HG02852 (cell line): ENCODE data around the gene FMN1.

ENCODE experiments used
- ATAC-seq: cut with Tn5 transposase; IDR thresholded peaks from one replicate; pipeline ENCODE4 v1.9.1; 2021; ENCODE audit warnings: mild to moderate bottlenecking, moderate library complexity; ENCODE audit not compliant: unreplicated experiment

FMN1 gene

GRCh38 chr15:32944431-32944830 lies 250.1 kb downstream of the FMN1 start:
- no peak for ATAC-seq

DNA sequence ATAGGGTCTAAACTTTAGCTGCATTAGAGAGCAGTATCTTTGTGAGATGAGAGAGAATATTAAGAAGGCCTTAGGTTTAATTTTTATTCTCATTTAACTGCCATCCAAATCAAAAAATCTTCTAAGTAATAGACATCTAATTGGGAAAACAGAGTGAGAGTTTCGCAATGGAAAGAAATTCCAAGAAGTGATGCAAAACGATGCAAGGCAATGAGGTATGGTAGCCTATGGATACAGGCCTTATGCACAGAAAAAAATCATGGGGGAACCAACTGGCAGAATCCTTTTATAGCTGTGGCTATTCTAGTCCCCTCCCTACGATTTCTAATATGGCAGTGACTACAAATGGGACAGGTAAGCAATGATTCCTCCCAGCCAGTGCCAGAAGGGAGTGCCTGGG lies 250.8 kb downstream of the FMN1 start:
- ATAC-seq = no peak

GRCh38 chr15:32942401-32942841 lies 252.1 kb downstream of the FMN1 start:
- no peak for ATAC-seq

GRCh38 chr15:32941823-32942222 lies 252.7 kb downstream of the FMN1 start:
- no peak for ATAC-seq

DNA sequence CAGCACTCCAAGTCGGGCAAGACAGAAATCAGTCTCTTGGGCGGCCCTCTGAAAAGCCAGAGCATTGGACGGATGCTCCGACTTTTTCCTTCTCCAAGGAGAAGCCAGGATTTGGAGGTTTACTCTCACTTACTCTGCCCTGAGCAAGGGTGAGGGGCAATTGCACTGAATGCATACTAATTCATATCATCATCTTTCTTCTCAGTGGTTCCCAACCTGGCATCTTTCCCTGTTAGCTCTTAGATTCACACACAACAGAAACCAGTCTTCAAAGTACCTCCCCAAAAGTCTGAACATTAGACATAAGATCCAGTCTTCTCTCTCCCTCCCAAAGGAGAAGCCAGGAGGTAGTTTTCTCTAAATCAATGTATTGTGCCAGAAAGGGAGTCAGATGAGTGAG lies 257.5 kb downstream of the FMN1 start:
- no peak for ATAC-seq

- ATAC-seq = no peak
Observed at GRCh38 chr15:32936283-32936918, 258.1 kb downstream of the FMN1 start.

DNA sequence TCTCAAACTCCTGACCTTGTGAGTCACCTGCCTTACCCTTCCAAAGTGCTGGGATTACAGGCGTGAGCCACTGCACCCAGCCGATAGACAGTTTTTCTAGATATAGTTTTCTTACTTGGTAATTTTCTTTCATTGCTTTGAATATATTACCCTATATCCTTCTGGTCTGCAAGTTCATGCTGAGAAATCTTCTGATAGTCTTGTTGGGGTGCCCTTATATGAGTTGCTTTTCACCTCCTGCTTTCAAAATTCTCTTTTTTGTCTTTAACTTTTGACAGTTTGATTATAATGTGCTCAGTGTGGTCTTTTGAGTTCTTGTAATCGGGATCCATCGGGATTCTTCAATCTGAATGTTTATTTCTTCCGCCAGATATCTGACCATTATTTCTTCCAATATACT lies 259.4 kb downstream of the FMN1 start:
- no peak for ATAC-seq

DNA sequence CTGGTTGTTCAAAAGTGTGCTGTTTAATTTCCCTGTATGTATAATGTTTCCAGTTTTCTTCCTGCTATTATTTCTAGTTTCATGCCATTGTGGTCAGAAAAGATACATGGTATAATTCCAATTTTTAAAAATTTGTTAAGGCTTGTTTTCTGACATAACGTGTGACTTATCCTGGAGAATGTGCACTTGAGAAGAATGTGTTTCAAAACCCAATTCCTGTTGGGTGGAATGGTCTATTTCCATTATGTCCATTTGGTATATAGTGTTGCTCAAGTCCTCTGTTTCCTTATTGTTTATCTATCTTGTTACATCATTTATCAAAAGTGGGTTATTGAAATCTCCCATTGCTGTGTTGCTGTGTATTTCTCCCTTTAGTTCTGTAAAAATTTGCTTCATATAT lies 261.3 kb downstream of the FMN1 start:
- no peak for ATAC-seq

GRCh38 chr15:32928876-32929275 lies 265.6 kb downstream of the FMN1 start:
- ATAC-seq = no peak

DNA sequence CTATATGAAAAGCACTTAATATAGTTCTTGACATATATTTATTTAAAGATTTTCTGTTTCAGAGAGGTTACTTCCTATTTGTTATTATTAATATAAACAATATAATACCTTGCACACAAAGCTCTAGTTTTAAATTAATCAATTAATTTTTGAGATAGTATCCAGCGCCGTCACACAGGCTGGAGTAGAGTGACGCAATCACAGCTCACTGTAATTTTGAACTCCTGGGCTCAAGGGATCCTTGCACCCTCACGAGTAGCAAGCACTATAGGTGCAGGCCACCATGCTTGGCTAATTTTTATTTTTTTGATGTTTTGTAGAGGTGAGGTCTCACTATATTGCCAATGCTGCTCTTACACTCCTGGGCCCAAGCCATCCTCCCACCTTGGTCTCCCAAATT lies 267.4 kb downstream of the FMN1 start:
- no peak for ATAC-seq

DNA sequence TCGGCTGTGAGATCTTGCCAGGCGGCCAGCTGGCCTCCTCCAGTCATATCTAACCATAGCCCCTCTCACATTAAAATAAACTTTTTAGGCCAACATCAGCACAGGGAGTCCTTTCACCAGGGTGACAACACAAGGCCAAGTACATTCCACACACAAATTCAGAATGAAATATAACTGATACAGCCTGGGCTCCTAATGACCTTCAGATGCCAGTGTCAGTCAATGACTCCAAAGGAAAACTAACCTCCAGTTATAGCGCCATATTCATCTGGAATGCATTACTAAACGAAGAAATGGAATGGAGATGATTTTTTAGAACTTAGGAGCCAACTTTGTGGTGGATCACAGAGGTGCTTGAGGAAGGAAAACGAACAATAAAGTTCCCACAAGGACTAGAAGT lies 271.3 kb downstream of the FMN1 start:
- ATAC-seq = no peak

DNA sequence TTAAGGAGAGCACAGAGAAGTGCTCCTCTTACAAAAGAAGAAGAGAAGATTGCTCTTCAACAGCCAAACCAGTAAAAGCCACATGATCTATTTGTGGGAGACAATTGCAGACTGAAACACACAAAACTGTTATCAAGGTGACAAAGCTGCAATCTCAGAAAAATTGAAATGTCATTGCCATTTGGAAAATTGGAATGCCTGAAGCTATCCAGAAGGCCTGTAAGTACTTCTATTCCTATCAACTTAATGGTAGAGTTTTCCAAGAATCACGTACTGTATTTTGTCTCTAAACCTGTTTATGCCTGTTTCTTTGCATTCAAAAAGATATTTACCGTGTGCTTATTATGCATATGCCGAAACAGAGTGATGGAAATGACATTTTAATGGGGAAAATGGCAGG lies 272.0 kb downstream of the FMN1 start:
- no peak for ATAC-seq

GRCh38 chr15:32919749-32920414 lies 274.6 kb downstream of the FMN1 start:
- no peak for ATAC-seq

DNA sequence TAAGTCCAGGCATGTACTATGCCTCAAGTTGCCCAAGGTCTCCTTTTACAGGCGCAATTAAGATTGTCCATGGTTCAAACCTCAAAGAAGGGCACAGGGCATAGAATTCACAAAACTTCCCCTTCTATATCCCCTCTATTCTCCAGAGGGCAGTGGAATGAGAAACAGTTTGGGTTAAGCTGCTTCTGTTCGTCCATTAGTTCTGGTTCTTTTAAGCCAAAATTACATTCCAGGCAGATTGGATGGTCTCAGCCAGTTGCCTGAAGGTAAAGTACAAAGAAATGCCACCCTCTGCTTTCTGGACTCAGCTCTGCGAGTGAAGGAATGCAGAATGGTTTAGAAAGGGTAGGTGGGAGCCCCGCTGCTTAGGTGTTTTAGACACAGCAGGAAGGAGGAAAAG lies 276.0 kb downstream of the FMN1 start:
- no peak for ATAC-seq

DNA sequence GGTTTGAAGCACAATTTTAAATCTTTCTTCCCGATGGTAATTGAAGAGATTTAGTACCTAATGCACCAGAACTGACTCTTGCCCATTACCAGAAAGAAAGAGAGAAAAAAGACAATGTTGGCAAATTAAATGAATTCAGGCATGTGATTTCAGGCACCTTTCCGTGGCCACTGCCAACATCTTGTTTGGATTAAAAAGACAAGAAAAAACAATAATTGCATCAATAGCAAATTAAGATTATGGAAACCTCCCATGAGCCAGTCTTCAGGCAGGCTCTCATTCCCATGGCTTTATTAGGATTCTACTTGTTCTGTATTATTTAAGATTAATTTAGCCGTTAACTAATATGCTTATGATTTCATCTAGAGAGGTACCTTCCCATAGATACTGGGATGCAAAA lies 283.7 kb downstream of the FMN1 start:
- no peak for ATAC-seq

- no peak for ATAC-seq
Observed at GRCh38 chr15:32909431-32909830, 285.1 kb downstream of the FMN1 start.

DNA sequence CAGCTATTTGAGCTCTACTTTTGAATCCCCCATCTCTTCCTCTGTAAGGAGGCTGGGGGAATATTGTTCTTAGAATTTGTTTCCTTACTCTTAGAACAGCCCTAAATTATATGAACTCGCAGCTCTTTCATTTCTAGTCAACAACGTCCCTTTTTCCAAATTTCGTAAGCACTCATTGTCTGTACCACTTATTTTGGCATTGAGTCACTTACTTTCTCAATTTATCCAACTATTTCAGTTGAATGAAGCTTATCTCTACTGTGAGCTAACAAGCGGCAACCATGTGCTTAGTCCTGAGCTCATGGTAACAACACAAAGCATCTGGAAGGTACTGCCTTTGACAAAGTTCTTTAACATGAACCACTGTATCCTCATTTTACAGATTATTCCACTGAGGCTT lies 285.6 kb downstream of the FMN1 start:
- peak; percentile 1 for ATAC-seq

- peak; percentile 88 for ATAC-seq
Observed at GRCh38 chr15:32908135-32908801, 286.2 kb downstream of the FMN1 start.

DNA sequence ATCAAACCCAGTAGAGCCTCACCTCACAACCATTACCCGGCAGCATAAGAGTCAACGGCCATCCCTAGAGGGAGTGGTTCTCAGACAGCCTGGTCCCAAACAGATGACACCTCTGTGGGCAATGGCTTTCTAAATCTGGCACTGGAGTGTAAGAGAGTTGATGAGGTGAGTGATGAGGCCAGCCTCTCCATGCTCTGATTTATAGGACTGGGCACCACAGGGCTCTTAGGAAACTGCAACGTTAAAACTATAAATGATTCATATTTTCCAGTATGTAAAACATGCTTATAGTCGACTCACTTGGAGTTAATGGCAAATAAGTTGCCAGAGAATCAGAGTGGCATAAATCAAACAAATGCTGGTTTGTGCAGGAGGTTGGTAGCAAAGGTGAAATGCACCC lies 289.0 kb downstream of the FMN1 start:
- ATAC-seq = no peak

DNA sequence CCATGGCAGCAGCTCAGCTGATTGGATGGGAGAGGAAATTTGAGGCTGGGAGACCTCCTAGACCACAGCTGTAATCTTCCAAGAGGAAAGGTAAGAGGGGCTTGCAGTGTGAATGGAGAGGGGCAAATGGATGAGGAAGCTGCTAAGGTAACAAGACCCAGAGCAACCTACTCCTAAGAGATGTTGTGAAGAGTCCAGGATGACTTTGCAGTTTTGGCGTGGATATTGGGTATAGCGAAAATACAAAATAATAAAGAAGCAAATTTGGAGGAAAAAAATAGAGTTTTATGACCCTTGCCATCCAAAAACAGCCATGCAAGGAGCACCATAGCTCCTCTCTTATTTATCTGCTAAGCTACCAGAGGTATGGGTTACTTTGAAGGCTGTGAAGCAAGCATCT lies 290.1 kb downstream of the FMN1 start:
- no peak for ATAC-seq

GRCh38 chr15:32903591-32904290 lies 290.8 kb downstream of the FMN1 start:
- ATAC-seq = no peak

GRCh38 chr15:32901995-32902394 lies 292.5 kb downstream of the FMN1 start:
- no peak for ATAC-seq
